Loucy (cell line): ENCODE measurements around the gene WDSUB1.

Experiments used
- H2AFZ ChIP-seq: fragments of 200-600 bp; sonication (generic); 2 replicates; pipeline ENCODE4 v1.6.0; 2016; ENCODE audit warnings: antibody characterized with exemption, mild to moderate bottlenecking, low read length, moderate library complexity
- H3F3A ChIP-seq: fragments of 200-600 bp; 2 replicates; pipeline ENCODE4 v1.6.0; 2016; ENCODE audit warnings: antibody characterized with exemption, low read depth, mild to moderate bottlenecking
- H3K27me3 ChIP-seq: fragments of 200-600 bp; sonication (generic); 2 replicates; pipeline ENCODE4 v1.6.1; 2014; ENCODE audit warnings: low read length, mild to moderate bottlenecking; ENCODE audit not compliant: insufficient read depth, poor library complexity, severe bottlenecking
- H3K36me3 ChIP-seq: fragments of 200-600 bp; sonication (generic); 2 replicates; pipeline ENCODE4 v1.6.1; 2016; ENCODE audit warnings: low read length; ENCODE audit not compliant: insufficient read depth
- H3K4me1 ChIP-seq: fragments of 200-600 bp; sonication (generic); 2 replicates; pipeline ENCODE4 v1.5.1; 2014; ENCODE audit warnings: low read length, mild to moderate bottlenecking; ENCODE audit not compliant: insufficient read depth, poor library complexity, severe bottlenecking
- H3K4me2 ChIP-seq: fragments of 200-600 bp; sonication (generic); 2 replicates; pipeline ENCODE4 v1.6.0; 2014; ENCODE audit warnings: antibody characterized with exemption, low read length, low read depth, mild to moderate bottlenecking; ENCODE audit not compliant: poor library complexity, severe bottlenecking
- H3K4me3 ChIP-seq: fragments of 200-600 bp; sonication (generic); 2 replicates; pipeline ENCODE4 v1.5.1; 2014; ENCODE audit warnings: low read length, mild to moderate bottlenecking, mixed read lengths; ENCODE audit not compliant: poor library complexity, severe bottlenecking
- H3K79me2 ChIP-seq: fragments of 200-600 bp; sonication (generic); 2 replicates; pipeline ENCODE4 v1.6.1; 2014; ENCODE audit warnings: low read length; ENCODE audit not compliant: insufficient read depth
- H3K9ac ChIP-seq: fragments of 200-600 bp; sonication (generic); 2 replicates; pipeline ENCODE4 v1.6.0; 2014; ENCODE audit warnings: mild to moderate bottlenecking, low read depth, low read length, moderate library complexity; ENCODE audit not compliant: poor library complexity, severe bottlenecking
- H3K9me2 ChIP-seq: fragments of 200-600 bp; sonication (generic); replicated peaks from 2 replicates; pipeline ENCODE4 v1.6.1; 2016; ENCODE audit warnings: low read depth, low read length, mixed read lengths
- H3K9me3 ChIP-seq: fragments of 200-600 bp; sonication (generic); 2 replicates; pipeline ENCODE4 v1.6.1; 2014; ENCODE audit warnings: mild to moderate bottlenecking, antibody characterized with exemption, low read length, low read depth; ENCODE audit not compliant: insufficient read depth
- H4K20me1 ChIP-seq: fragments of 200-600 bp; sonication (generic); 2 replicates; pipeline ENCODE4 v1.6.0; 2014; ENCODE audit warnings: antibody characterized with exemption, low read length, mild to moderate bottlenecking; ENCODE audit not compliant: insufficient read depth, poor library complexity, severe bottlenecking
- CTCF ChIP-seq: fragments of 200-600 bp; sonication (generic); conservative IDR thresholded peaks from 2 replicates; pipeline ENCODE4 v1.5.1; 2014; ENCODE audit warnings: mild to moderate bottlenecking, antibody characterized with exemption, low read length
- EZH2phosphoT487 ChIP-seq: fragments of 200-600 bp; IDR thresholded peaks from 2 replicates; pipeline ENCODE4 v1.6.1; 2018; ENCODE audit warnings: antibody characterized with exemption, mild to moderate bottlenecking, moderate library complexity, borderline replicate concordance

The WDSUB1 gene

DNA sequence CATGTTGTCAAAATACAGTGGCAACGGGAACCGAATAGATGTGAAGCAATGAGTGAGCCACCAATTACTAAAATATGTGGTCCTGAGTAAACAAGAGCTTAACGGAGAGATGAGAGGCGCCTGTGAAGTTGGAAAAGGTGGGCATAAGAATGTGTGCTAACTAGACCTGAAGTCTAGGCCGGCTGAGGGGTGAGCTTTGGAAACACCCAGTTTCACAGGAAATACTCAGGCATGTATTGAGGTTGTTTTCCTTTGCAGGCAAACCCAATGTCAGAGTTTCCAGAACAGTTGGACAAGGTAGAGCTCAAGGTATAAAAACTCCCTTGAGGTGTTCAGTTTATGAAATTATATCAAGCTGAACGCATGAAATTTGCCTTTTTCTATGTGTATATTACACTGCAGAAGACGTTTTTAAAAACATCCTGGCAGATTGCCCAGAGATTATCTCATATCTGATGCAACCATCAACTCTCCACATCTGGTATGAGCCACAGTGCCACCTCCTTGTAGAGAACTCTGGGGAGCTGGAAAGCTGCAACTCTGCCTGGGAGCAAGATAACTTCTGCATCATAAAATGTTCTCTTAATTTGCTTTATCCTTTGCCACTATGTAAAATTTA lies 3.9 kb upstream of the WDSUB1 start:
- Histone ChIP-seq H4K20me1 (peaks cover 4% of the 10 kb centered on the region), H3K4me2 (peak overlapping the region; percentile 74), H3K9ac (peak overlapping the region; percentile 27), H3K4me3 (peak overlapping the region; percentile 51), H3K36me3 (no peaks in the 10 kb centered on the region), H3K4me1 (peaks cover 37% of the 10 kb centered on the region), H3K27me3 (no peaks in the 10 kb centered on the region), H3K9me3 (no peaks in the 10 kb centered on the region), H3K9me2 (no peaks in the 10 kb centered on the region), H3F3A (peaks cover 8% of the 10 kb centered on the region; the same call in 1 of the 2 replicates), H3K79me2 (peaks cover 10% of the 10 kb centered on the region), H2AFZ (peak overlapping the region; percentile 57)
- TF ChIP-seq CTCF (peak; percentile 23; the same call in 1 of the 2 replicates), EZH2phosphoT487 (no peak)

DNA sequence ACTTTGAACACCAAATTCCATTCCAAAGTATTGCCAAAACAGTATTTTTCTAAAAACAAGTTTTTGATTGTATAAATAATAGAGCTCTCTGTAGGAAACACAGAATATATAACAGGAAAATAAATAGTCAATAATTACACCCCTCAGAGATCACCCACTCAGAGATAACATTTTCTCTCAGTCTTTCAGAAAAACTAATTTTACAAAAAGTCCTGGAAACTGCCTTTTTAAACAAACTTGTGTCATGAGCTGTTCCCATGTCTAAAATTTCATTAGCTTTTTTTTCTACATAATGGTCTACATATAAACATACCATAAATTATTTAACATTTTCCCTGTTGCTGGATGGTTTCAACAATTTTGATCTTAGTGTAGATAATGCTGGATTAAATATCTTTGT lies 1.2 kb upstream of the WDSUB1 start:
- H4K20me1 ChIP-seq: peaks cover 5% of the 10 kb centered on the region
- no peaks in the 10 kb centered on the region for H3K36me3 ChIP-seq
- peak overlapping the region; percentile 76 for H3K9ac ChIP-seq
- peak overlapping the region; percentile 68 for H3K4me2 ChIP-seq
- no peaks in the 10 kb centered on the region for H3K9me3 ChIP-seq
- H3K4me3 ChIP-seq: no peak overlapping the region
- no peaks in the 10 kb centered on the region for H3K9me2 ChIP-seq
- no peaks in the 10 kb centered on the region for H3K27me3 ChIP-seq
- peaks cover 21% of the 10 kb centered on the region for H3K79me2 ChIP-seq
- H3K4me1 ChIP-seq: peaks cover 52% of the 10 kb centered on the region
- H3F3A ChIP-seq: peaks cover 8% of the 10 kb centered on the region; the same call in 1 of the 2 replicates
- TF ChIP-seq CTCF (no peak), EZH2phosphoT487 (no peak)
- no peak overlapping the region for H2AFZ ChIP-seq

GRCh38 chr2:159286709-159287441 lies 372 bp upstream of the WDSUB1 start:
- H3F3A ChIP-seq: peaks cover 8% of the 10 kb centered on the region; the same call in 1 of the 2 replicates
- no peaks in the 10 kb centered on the region for H3K27me3 ChIP-seq
- H3K9ac ChIP-seq: peak overlapping the region; percentile 76
- no peaks in the 10 kb centered on the region for H3K9me3 ChIP-seq
- H3K4me1 ChIP-seq: peaks cover 52% of the 10 kb centered on the region
- H4K20me1 ChIP-seq: peaks cover 5% of the 10 kb centered on the region
- TF ChIP-seq CTCF: no peak
- TF ChIP-seq EZH2phosphoT487: no peak
- peak overlapping the region; percentile 100 for H3K4me2 ChIP-seq
- peaks cover 23% of the 10 kb centered on the region for H3K79me2 ChIP-seq
- peak overlapping the region; percentile 91 for H2AFZ ChIP-seq
- H3K9me2 ChIP-seq: no peaks in the 10 kb centered on the region
- H3K36me3 ChIP-seq: no peaks in the 10 kb centered on the region
- H3K4me3 ChIP-seq: peak overlapping the region; percentile 95
